ENCODE results near the gene LRRK1. TPM values are rescaled to one million over a fixed set of nuclear protein-coding genes. Genes with fewer than 3 reads are reported as not detected.

Gene LRRK1
- total RNA-seq, 1 donor from 2014 or later, result 2.3 TPM

DNA sequence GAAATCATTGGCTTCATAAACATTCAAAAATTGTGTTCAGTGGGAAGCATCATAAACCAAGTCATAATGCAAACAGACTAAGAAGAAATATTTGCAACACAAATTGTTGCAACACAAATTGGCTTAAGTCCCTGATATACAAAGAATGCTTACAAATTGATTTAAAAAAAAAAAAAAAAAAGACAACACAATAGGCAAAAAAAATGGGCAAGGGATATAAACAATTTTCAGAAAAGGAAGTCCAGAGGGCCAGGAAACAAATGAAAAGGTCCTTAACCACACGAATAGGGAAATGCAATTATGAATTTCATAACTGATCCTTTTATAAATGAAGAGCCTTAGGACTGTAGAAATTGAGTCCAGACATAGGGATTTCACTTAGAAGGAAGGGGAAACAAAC, 98.9 kb downstream of the LRRK1 start:
- ATAC-seq (no peak), DNase-seq (ENCODE audit: low spot score) (no peak)

DNA sequence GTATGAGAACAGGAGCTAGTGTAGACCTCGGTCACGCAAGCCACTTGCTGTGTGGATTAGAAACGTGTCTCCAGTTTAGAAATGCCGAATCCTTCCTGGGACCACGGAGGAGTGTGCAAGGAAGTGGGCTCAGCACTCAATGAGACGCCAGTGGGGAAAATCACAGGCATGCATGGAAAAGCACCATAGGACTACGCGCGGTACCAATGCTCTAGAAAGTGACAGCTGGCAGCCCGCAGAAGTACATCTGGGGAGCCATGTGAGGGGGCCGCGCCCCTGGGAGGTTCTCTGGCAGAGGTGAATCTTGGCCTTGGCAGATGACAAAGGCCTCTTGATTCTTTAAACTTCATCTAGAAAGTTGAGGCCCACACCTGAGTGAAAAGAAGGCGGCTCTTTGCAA, 99.3 kb downstream of the LRRK1 start:
- DNase-seq (ENCODE audit: low spot score) (peak; percentile 31), ATAC-seq (no peak)

DNA sequence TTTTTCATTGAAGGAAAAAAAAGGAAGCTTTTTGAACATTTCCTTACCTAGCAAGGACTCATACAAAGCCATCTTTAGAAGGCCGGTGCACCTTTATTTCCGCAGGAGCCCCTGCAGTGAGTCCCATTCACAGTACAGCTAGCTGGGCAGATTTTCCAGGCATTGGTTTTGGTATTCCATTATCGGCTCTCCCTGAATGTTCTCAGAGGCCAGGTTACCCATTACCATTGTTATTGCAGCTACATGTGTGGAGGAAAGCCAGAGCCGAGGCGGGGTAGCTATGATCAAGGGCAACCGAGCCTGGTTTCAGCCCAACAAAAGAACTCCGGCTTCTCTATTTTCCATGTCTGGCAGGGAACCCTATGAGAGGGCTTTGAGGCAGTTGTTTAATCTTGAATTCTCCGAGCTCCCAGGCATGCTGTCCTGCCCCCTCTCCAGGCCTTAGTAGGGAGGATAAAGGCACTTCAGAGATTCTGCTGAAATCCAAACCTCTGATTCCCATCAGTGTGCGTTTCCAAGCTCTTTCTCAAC, 100.3 kb downstream of the LRRK1 start:
- no peak for ATAC-seq
- peak; percentile 19 for DNase-seq (ENCODE audit: low spot score)

DNA sequence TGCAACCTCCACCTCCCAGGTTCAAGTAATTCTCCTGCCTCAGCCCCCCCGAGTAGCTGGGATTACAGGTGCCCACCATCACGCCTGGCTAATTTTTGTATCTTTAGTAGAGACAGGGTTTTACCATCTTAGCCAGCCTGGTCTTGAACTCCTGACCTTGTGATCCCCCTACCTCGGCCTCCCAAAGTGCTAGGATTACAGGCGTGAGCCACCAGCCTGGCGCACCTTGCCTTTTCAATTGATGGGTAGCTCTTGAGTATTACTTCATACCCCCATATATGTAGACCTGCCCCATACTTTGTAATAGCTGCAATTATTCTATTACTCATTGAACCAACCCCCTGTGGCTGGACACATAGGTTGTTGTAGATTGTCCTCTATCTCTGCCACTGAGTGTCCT, 101.3 kb downstream of the LRRK1 start:
- ATAC-seq, result no peak
- DNase-seq (ENCODE audit: low spot score), result peak; percentile 18

DNA sequence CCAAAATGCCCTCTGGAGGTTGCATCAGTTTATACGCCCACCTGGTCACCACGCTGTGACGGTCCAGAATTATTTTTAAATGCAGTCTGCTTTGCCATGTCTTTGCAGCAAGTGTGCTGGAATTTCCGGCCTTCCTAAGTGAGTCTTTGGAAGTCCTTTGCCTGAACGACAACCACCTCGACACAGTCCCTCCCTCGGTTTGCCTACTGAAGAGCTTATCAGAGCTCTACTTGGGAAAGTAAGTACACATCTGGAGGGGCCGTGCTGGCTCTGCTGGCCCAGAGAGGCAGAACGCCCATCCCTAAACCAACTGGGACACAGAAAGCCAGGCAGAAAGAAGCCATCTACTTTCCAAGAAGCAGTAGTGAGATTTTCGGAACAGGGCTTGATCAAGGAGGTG, 101.8 kb downstream of the LRRK1 start:
- peak; percentile 14 for DNase-seq (ENCODE audit: low spot score)
- ATAC-seq, result no peak

DNA sequence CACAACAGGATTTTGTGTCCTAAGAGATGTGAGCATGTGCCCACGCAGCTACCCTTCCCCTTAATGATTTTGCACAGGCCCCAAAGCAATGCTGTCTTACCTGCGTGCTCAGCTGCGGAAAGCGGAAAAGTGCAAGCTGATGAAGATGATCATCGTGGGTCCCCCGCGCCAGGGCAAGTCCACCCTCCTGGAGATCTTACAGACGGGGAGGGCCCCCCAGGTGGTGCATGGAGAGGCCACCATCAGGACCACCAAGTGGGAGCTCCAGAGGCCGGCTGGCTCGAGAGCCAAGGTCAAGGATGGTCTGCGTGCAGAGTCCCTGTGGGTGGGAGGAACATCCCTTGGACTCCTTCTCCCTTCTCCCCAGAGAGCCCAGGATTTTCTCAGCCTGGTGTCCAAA, 103.1 kb downstream of the LRRK1 start:
- peak; percentile 27 for DNase-seq (ENCODE audit: low spot score)
- ATAC-seq, result no peak

DNA sequence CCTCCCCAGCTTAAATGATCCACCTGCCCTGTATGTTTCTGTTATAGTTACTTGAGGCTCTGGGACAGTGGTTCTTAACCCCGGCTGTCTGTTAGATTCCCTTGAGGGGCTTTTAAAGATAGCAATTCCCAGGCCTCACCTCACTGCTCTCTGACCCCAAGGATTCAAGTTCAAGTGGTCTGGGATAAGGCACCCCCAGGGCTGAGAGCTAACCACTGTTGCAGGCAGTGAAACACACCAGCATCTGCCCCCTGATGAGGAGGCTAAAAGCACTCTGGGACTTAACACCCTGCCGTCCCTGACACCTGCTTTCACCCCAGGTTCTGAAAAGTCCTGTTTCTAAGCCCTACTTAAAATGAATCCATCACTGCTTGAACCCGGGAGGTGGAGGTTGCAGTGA, 103.7 kb downstream of the LRRK1 start:
- DNase-seq (ENCODE audit: low spot score), result peak; percentile 6
- ATAC-seq, result no peak

DNA sequence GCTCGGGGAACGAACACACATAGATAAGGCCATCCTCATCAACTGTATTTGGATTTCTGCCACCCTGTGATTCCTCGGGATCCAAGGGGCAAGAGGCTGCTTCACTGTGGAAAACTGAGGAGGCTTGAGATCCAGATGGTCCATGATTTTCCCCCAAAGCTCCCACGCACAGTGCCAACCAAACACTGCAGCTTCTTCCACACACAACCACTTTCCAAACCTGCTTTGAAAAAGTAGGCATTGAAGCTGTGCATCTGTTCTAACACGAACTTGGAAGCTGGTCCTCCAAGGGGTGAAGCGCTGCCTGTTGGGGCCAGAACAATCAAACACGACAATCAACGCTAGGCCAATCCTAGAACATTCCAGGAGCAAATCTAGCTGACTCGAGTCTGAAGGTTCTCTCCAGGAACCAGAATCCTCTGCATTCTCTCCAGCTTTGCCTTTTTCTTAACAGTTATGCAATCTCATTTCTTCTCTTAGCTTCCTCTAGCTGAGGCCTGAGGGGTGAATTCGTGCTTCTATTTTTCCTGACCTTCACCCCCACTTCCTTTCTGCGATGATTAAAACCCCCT, 104.4 kb downstream of the LRRK1 start:
- ATAC-seq, result no peak
- DNase-seq (ENCODE audit: low spot score), result peak; percentile 27

DNA sequence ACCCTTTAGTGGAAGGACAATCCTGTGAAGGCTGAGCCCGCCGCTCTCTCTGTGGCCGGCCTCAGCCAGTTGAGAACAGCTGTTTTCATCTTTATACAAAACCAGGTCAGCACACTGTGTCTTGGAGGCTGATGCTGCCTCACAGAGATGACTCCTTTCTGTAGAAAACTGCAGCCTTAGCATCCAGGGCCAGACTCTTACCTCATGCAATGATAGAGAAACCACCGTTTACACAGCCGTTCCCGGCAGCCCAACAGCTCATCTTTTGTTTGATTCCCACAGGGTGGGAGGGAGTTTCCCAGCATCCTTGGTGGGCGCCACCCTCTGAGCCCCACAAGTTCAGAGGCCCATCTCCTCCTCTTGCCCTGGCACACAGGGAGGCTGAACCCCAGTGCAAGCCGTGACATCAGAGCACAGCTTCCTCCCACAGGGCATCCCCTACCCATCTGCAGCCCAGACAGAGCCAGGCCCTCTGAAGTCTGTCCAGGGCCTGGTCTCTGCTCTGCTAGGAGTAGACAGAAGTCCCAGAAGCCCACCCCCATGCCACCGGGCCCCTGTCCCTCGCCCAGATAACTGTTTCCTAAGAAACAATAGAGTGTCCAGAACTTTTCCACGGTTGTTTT, 105.0 kb downstream of the LRRK1 start:
- DNase-seq (ENCODE audit: low spot score), result peak; percentile 28
- ATAC-seq, result no peak

DNA sequence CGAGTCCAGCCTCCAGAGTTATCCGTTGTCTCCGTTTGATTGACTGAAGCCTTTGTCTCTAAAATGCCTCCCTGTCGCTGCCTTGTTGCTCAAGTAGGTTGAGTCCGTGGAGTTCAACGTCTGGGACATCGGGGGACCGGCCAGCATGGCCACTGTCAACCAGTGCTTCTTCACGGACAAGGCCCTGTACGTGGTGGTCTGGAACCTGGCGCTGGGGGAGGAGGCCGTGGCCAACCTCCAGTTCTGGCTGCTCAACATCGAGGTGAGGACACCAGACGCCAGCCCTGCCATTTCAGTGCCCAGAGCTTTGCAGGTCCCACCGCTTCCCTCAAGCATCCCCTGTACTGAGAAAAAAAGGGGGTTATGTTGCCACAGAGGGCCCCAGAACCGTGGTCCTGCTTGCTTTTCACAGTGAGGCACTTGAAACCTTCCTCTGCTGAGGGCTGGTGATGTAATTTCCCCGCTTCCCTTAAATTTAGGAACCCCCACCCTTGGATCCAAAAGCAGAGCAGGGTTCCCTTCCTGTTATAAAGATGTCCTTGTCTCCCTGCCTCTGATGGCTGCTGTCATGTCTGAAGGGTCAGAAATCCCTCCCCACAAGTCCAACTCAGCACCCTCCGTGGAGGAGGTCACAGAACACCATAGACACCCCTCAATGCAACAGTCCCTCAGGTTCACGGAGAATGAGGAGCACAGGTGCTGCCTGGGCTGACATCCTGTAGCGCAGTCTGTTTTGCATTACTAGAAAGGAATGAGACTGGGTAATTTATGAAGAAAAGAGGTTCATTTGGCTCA, 105.7 kb downstream of the LRRK1 start:
- no peak for ATAC-seq
- DNase-seq (ENCODE audit: low spot score), result peak; percentile 38

DNA sequence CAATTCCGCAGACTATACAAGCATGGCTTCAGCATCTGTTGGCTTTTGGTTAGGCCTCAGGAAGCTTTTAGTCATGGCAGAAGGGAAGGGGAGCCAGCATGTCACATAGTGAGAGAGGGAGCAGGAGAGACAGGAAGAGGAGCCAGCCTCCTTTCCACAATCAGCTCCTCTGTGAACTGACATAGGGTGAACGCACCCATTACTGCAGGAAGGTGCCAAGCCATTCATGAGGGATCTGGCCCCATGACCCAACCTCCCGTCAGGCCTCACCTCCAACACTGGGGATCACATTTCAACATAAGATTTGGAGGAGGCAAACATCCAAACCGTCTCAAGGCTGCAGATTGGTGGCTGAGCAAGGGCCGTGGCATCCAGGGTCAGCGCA, 106.3 kb downstream of the LRRK1 start:
- no peak for DNase-seq (ENCODE audit: low spot score)
- no peak for ATAC-seq

DNA sequence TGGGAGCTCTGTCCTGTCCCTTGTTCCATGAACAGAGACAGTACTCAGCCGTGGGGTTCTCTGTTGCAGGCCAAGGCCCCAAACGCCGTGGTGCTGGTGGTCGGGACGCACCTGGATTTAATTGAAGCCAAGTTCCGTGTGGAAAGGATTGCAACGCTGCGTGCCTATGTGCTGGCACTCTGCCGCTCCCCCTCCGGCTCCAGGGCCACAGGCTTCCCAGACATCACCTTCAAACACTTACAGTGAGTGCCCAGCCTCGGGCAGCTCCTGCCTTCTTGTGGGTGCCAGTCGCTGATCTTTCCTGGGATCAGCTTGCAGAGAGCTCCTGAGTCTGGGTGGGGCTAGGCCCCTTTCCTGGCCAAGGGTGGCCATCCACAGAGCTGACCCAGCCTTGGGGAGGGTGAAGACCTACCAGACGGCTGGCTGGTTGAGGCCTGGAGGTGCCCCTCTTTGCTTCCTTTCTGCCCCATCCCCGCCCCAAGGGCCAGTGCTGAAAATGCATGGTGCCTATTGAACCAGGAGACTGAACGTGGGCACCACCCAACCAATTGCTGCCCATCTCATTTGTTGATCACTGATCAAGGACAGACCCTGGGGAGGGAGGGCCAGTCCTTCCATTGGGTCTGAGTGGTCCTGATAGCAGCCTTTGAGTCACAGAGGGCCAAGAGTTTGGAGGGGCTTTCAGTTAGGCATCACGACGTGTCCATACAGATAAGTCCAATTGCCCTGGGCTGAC, 106.9 kb downstream of the LRRK1 start:
- no peak for ATAC-seq
- DNase-seq (ENCODE audit: low spot score), result peak; percentile 38

DNA sequence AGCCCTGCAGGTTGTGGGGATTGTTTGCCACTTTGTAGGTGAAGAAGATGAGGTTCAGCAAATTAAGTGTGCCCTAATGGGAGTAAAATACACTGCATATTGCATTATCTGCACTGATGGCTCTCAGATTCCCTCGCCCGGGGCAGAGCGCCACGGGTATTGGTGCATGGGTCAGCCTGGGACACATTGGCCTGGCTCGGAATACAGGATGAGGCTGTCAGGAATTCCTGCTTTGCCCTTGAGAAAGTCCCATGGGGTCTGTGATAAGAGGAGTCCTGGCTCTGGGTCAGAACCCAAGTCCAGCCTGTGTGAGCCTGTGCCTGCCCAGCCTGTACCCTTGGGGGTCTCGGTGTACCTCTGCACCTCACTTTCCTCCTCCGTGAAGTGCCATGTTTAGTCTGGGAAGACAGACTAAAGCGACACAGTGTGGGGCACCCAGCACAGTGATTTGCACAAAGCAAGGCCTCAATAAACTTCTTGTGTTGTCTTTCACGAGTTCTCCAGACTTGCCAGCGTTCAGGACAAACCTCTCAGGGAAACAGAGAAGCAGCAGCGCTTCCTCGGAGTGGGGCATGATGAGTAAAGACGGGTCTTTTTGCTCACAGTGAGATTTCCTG, 107.6 kb downstream of the LRRK1 start:
- DNase-seq (ENCODE audit: low spot score) (peak; percentile 31), ATAC-seq (peak; percentile 39)

DNA sequence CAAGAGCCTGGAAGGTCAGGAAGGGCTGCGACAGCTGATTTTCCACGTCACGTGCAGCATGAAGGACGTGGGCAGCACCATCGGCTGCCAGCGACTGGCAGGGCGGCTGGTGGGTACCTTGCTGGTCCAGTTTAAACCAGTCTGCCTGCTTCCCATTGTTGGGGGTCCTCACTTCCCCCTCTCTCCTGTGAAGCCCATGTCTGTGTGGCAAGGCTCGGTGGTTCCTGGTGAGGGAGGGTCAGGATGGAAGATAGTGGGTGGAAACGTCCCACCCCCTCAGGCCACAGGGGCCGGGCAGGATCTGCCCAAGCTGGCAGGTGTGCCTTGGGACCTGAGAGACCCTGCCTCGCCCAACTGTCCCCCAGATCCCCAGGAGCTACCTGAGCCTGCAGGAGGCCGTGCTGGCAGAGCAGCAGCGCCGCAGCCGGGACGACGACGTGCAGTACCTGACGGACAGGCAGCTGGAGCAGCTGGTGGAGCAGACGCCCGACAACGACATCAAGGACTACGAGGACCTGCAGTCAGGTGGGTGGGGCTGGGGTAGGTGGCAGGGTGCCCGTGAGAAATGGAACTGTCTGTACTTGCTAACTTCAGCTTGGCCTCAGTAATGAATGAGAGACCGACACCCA, 108.2 kb downstream of the LRRK1 start:
- peak; percentile 10 for ATAC-seq

DNA sequence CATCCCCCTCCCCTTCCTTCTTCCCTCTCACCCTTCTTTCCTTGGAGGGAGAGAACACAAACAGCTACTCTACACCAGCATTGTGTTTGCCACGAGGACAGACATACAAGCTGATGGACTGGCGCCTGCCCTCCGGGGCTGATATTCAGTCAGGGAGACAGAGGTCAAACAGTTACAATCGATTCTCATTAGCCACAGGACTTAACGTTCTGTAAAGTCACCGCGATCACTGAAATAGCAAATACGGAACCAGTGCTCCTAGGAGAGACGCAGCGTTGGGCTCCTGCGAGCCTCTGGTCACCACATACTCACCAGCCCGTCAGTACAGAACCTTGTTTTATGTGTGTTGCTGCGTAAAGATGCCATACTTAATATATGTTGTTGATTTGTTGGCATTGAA, 108.8 kb downstream of the LRRK1 start:
- DNase-seq (ENCODE audit: low spot score), result peak; percentile 31
- peak; percentile 25 for ATAC-seq

More for the DNA sequence above, 108.2 kb downstream of the LRRK1 start:
- DNase-seq (ENCODE audit: low spot score), result peak; percentile 42

DNA sequence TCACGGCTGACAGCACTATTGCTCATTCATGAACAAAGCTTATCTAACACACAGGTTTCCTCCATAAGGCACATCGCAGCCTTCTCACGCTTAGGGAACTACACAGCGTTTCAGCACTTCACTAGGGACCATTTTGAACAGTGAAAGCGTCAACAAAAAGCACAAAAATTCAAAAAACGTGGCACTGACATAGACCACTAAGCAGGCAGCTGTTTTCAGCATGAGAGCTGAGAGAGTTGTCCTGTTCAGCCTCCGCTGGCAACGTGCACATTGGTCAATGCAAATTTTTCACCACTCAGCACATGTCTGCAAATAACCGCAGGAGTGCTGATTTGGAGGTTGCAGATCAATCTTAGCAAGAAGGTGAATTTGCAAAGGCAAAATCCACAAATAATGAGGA, 109.2 kb downstream of the LRRK1 start:
- no peak for DNase-seq (ENCODE audit: low spot score)
- no peak for ATAC-seq

DNA sequence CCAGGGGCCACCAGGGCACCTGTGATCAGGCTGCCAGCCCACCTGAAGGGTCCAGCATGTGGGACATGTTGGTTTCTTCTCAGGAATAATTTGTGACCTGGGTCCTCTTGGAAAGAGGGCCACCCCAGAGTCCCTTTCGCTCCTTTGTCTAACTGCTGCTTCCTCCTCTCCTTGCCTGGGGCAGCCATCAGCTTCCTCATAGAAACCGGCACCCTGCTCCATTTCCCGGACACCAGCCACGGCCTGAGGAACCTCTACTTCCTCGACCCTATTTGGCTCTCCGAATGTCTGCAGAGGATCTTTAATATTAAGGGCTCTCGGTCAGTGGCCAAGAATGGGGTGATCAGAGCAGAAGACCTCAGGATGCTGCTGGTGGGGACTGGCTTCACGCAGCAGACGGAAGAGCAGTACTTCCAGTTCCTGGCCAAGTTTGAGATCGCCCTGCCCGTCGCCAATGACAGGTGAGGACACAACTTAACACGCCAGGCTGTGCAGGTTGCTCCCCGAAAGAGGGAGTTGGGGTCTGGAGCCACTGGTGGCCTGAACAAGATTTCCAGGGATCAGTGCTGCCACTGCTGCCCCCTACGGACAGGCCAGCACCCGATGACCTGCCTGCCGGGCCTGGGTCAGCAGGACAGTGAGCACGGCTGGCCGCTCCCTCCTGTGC, 109.7 kb downstream of the LRRK1 start:
- ATAC-seq, result no peak
- peak; percentile 35 for DNase-seq (ENCODE audit: low spot score)

DNA sequence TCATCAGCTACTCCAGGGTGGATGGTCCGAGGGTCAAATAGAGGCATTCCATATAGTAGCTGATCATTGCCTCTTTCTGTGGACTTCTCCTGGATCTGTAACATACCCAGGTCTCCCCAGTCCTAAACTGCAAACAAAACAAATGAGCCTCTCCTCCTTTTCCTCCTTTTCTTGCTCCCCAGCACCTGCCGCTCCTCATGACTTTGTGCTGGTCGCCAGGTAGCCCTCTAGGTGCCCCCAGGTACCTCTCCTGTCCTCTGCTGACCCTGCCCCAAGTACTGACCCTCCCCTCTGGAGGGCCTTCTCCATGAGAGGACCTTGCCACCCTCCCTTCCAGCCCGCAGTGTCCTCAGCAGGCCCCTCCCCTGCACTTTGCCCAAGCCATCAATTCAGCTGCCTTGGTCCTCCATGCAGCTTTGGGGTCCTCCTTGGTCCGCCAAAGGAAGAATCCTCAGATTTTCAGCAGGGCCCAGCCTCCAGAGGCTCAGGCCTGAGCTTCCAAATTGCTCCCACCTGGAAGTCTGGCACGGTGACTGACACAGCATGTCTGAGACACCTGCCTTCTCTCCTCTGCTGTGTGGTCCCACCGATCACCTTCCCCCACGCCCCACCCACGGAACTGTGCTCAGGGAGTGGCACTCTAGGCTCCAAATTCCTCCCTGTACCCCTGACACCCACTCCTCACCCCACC, 111.0 kb downstream of the LRRK1 start:
- no peak for ATAC-seq
- DNase-seq (ENCODE audit: low spot score), result peak; percentile 34

DNA sequence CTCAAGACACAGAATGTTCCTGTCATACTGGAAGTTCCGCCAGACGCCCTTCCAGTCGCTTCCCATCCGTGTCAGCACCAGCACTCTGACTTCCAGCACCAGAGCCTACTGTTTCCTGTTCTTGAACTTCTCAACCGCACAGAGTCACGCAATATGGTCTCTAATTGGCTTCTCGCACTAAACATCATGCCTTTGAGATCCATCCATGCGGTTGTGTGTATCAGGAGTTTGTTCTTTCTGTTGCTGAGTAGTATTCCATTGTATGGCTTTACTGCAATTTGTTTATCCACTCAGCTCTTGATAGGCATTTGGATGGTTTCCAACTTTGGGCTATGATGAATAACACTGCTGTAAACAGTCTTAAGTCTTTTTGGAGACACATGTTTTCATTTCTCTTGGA, 112.1 kb downstream of the LRRK1 start:
- ATAC-seq, result peak; percentile 51
- peak; percentile 44 for DNase-seq (ENCODE audit: low spot score)
